ENCODE measurements around the gene EPB41L2. TPM values are rescaled to one million over a fixed set of nuclear protein-coding genes. Genes with fewer than 3 reads are reported as not detected.

Gene EPB41L2
- total and polyA plus RNA-seq, 2 experiments from 2014 or later: 76.2 to 91.7 TPM

GRCh38 chr6:130937942-130938604, 125.0 kb downstream of the EPB41L2 start:
- Histone ChIP-seq H4K20me1 (replicated peaks; ENCODE audit: insufficient read depth) (no peaks in the 10 kb centered on the region), H3K79me2 (replicated peaks; ENCODE audit: insufficient read depth) (no peaks in the 10 kb centered on the region; the same call in 1 of the 2 replicates), H3K9me2 (ENCODE audit: insufficient read depth) (no peaks in the 10 kb centered on the region), H3K4me2 (no peak overlapping the region), H3K36me3 (ENCODE audit: insufficient read depth) (no peaks in the 10 kb centered on the region), H3K4me3 (no peak overlapping the region), H3K27me3 (ENCODE audit: insufficient read depth) (no peaks in the 10 kb centered on the region), H3K4me1 (ENCODE audit: insufficient read depth) (peaks cover 23% of the 10 kb centered on the region), H3K27ac (ENCODE audit: low read depth) (no peak overlapping the region), H3F3A (replicated peaks; ENCODE audit: low read depth) (no peaks in the 10 kb centered on the region), H2AFZ (no peak overlapping the region)
- DNase-seq (ENCODE audit: low spot score): no peak
- peak overlapping the region; percentile 37; the same call in 1 of the 2 replicates for H3K27ac Mint-ChIP-seq
- H3K27me3 Mint-ChIP-seq (ENCODE audit: insufficient read depth, low read depth, poor library complexity): no peaks in the 10 kb centered on the region
- H3K4me1 Mint-ChIP-seq: peaks cover 26% of the 10 kb centered on the region
- no peaks in the 10 kb centered on the region for H3K9me3 Mint-ChIP-seq
- H3K36me3 Mint-ChIP-seq (ENCODE audit: low read depth): peaks cover 4% of the 10 kb centered on the region; the same call in 1 of the 3 replicates
- no peak overlapping the region for H3K4me3 Mint-ChIP-seq
- TF ChIP-seq CTCF (conservative IDR thresholded peaks at IDR 0.05; ENCODE audit: low read depth in 2 of 2) (no peak), ZNF331 (CRISPR knock-in tag; IDR thresholded peaks at IDR 0.05; ENCODE audit: low read depth) (no peak), STAT1 (IDR thresholded peaks at IDR 0.05; ENCODE audit: unreplicated experiment) (no peak), EZH2phosphoT487 (IDR thresholded peaks at IDR 0.05; ENCODE audit: unreplicated experiment) (no peak), CREB1 (CRISPR knock-in tag; IDR thresholded peaks at IDR 0.05; ENCODE audit: low read depth) (no peak), ZNF114 (CRISPR knock-in tag; IDR thresholded peaks at IDR 0.05) (no peak), JUNB (IDR thresholded peaks at IDR 0.05; ENCODE audit: unreplicated experiment) (no peak), EZH2 (IDR thresholded peaks at IDR 0.05; ENCODE audit: low read depth, unreplicated experiment) (no peak), POLR2AphosphoS5 (IDR thresholded peaks at IDR 0.05; ENCODE audit: low read depth) (no peak), ETS1 (IDR thresholded peaks at IDR 0.05) (no peak), NANOG (IDR thresholded peaks at IDR 0.05; ENCODE audit: borderline replicate concordance) (no peak), ZNF462 (CRISPR knock-in tag; IDR thresholded peaks at IDR 0.05) (no peak), REST (IDR thresholded peaks at IDR 0.05; ENCODE audit: unreplicated experiment) (no peak)
- no peak for ATAC-seq

All from GM23338 (cell line).